B cell (primary cell): ENCODE data around the gene ZDHHC11. TPM values are rescaled to one million over a fixed set of nuclear protein-coding genes. Genes with fewer than 3 reads are reported as not detected.
"Not testable (repeated sequence)": the region's sequence is repeated elsewhere in the genome, so short reads cannot be mapped to it uniquely, and the experiment has no call there.

Experiments
- ATAC-seq: fragments of 200-7000 bp; cut with Tn5 transposase; one replicate; pipeline ENCODE4 v1.10.0; 2021; ENCODE audit warnings: low read depth, mild to moderate bottlenecking, moderate number of reproducible peaks, moderate library complexity
- CTCF ChIA-PET: fragments of 350-600 bp; sonication (Branson Sonifier 250); formaldehyde crosslinking; loops from one replicate; lab custom pipeline; 2021; ENCODE audit warnings: antibody characterized with exemption, inconsistent platforms; lab: Charles Lee
- POLR2A ChIA-PET: fragments of 350-600 bp; sonication (Branson Sonifier 250); formaldehyde crosslinking; loops from one replicate; lab custom pipeline; 2021; ENCODE audit warnings: antibody characterized with exemption; lab: Charles Lee
- DNase-seq: peaks from one replicate; pipeline ENCODE4 v3.0.0; 2013
- H2AFZ ChIP-seq: 2 replicates; pipeline ENCODE4 v1.6.1; 2012; ENCODE audit warnings: mild to moderate bottlenecking, low read depth, low read length; ENCODE audit not compliant: insufficient read depth, poor library complexity, severe bottlenecking
- H3K27ac ChIP-seq, 2 donors: 1 replicate in 1 of 2; 2 replicates in 1 of 2; pipeline ENCODE4 v1.5.1; 2012 to 2013; ENCODE audit warnings: low read length in 2 of 2, mild to moderate bottlenecking in 2 of 2, moderate library complexity in 1 of 2
- H3K27me3 ChIP-seq, 4 experiments: fragments of 200-600 bp in 1 of 4; sonication (generic) in 1 of 4; replicated peaks in 1 of 4; 1 replicate in 2 of 4; 2 replicates in 2 of 4; pipeline versions ENCODE4 v1.6.1 to v1.7.0; 2013 to 2016; ENCODE audit warnings: low read length in 3 of 4, mild to moderate bottlenecking in 2 of 4, mixed read lengths in 1 of 4, moderate library complexity in 1 of 4; ENCODE audit not compliant: insufficient read depth in 4 of 4, control insufficient read depth in 3 of 4; ENCODE audit errors: control extremely low read depth in 1 of 4
- H3K36me3 ChIP-seq, 2 experiments: replicated peaks in 1 of 2; 1 replicate in 1 of 2; 2 replicates in 1 of 2; pipeline versions ENCODE4 v1.6.1 to v1.7.1; 2013; ENCODE audit warnings: low read length in 1 of 2; ENCODE audit not compliant: insufficient read depth in 2 of 2, control insufficient read depth in 1 of 2; ENCODE audit errors: control extremely low read depth in 1 of 2, extremely low read depth in 1 of 2
- H3K4me1 ChIP-seq, 2 donors: fragments of 200-600 bp in 1 of 2; sonication (generic) in 1 of 2; 1 replicate in 1 of 2; 2 replicates in 1 of 2; pipeline versions ENCODE4 v1.5.1 to v1.6.1; 2013 to 2017; ENCODE audit warnings: low read length in 2 of 2; ENCODE audit not compliant: control insufficient read depth in 2 of 2, insufficient read depth in 2 of 2
- H3K4me2 ChIP-seq: replicated peaks from 2 replicates; pipeline ENCODE3; 2012; ENCODE audit warnings: mild to moderate bottlenecking, low read depth, low read length; ENCODE audit not compliant: poor library complexity, severe bottlenecking
- H3K4me3 ChIP-seq, 5 experiments: fragments of 200-600 bp in 1 of 5; sonication (generic) in 1 of 5; 1 replicate in 3 of 5; 2 replicates in 2 of 5; pipeline versions ENCODE4 v1.5.1 to v1.7.0; 2011 to 2016; ENCODE audit warnings: low read length in 4 of 5, mild to moderate bottlenecking in 4 of 5, low read depth in 2 of 5, control low read depth in 1 of 5, moderate library complexity in 1 of 5; ENCODE audit not compliant: insufficient read depth in 1 of 5; ENCODE audit errors: control extremely low read depth in 1 of 5, extremely low read depth in 1 of 5
- H3K79me2 ChIP-seq: fragments of 200-600 bp; sonication (generic); one replicate; pipeline ENCODE4 v1.6.0; 2016; ENCODE audit warnings: low read length; ENCODE audit not compliant: control insufficient read depth, insufficient read depth
- H3K9ac ChIP-seq: fragments of 200-600 bp; sonication (generic); 2 replicates; pipeline ENCODE4 v1.6.1; 2017; ENCODE audit warnings: mild to moderate bottlenecking, low read length, moderate library complexity
- H3K9me3 ChIP-seq, 3 donors: one replicate each; pipeline versions ENCODE4 v1.6.1 to v1.7.1; 2013; ENCODE audit warnings: low read length in 2 of 3; ENCODE audit not compliant: control insufficient read depth in 2 of 3, insufficient read depth in 1 of 3; ENCODE audit errors: control extremely low read depth in 1 of 3
- H4K20me1 ChIP-seq: 2 replicates; pipeline ENCODE4 v1.6.0; 2012; ENCODE audit warnings: mild to moderate bottlenecking, low read length; ENCODE audit not compliant: insufficient read depth, control insufficient read depth, poor library complexity, severe bottlenecking
- H3K27ac Mint-ChIP-seq: one replicate; pipeline ENCODE4 v1.8.0; 2021; ENCODE audit warnings: mixed read lengths
- H3K27me3 Mint-ChIP-seq: one replicate; pipeline ENCODE4 v1.8.0; 2021; ENCODE audit warnings: mixed read lengths
- H3K4me1 Mint-ChIP-seq: one replicate; pipeline ENCODE4 v1.8.0; 2021; ENCODE audit warnings: mixed read lengths
- H3K4me3 Mint-ChIP-seq: one replicate; pipeline ENCODE4 v1.8.0; 2021; ENCODE audit warnings: mixed read lengths
- H3K9me3 Mint-ChIP-seq: one replicate; pipeline ENCODE4 v1.8.0; 2022; ENCODE audit warnings: mixed read lengths; ENCODE audit not compliant: insufficient read depth
- WGBS: methylation state at CpG from one replicate; pipeline ENCODE4 v1.1.5; 2013; ENCODE audit warnings: missing lambda C conversion rate; ENCODE audit not compliant: insufficient coverage; 5-methylcytosine and 5-hydroxymethylcytosine counted together
- intact Hi-C: fragments of 100-400 bp; cut with micrococcal nuclease; formaldehyde crosslinking; loops from one replicate; pipeline ENCODE4 v1.10.0; 2022
- polyA plus RNA-seq: library from polyadenylated mRNA; depleted of rRNA; stranded (reverse); fragments of >200 nt; gene quantifications from 2 replicates; pipeline ENCODE4 v1.2.3, GENCODE V29; 2012
- total RNA-seq, 2 donors: library from RNA; stranded (reverse); fragments of 120-200 nt in 1 of 2; gene quantifications; 1 replicate in 1 of 2; 2 replicates in 1 of 2; pipeline versions ENCODE4 v1.2.3 to v1.2.4, GENCODE V29; 2013 to 2022

The ZDHHC11 gene
- total and polyA plus RNA-seq, 2 donors (not counting 1 experiment from before 2014, with no cell fraction given): 0.69 to 3.0 TPM

DNA sequence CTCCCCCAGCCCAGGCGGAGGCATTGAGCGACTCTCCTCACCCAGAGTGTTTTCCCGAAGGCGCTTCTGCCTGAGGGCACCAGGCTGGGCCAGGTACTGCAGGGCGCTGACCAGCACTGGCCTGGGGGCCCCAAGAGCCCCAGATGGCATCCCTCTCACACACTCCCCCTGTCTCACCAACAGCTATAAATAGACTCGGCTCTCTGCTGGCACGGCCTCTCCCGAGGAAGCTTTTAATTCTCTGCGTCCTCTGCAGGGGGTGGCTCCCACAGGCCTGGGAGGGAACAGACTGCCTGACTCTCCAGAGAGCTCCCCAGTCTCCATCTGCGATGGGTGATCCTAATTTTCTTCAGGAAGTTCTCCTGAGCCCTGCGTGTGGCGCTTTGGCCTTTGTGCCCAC is 68.4 kb downstream of the ZDHHC11 start:
- H3K36me3 ChIP-seq, POLR2A ChIA-PET, H3K27ac Mint-ChIP-seq, H2AFZ ChIP-seq, H3K4me2 ChIP-seq, CTCF ChIA-PET, H3K9me3 ChIP-seq, H3K4me1 Mint-ChIP-seq, H3K9me3 Mint-ChIP-seq, intact Hi-C loops, DNase-seq, H3K27ac ChIP-seq, H4K20me1 ChIP-seq, H3K79me2 ChIP-seq, H3K9ac ChIP-seq, H3K27me3 Mint-ChIP-seq, ATAC-seq, H3K4me3 Mint-ChIP-seq, H3K4me3 ChIP-seq: not testable (repeated sequence)
- no CpG with 5 or more reads among the region's 12 CpGs for WGBS
- peaks cover 0 to 11% (median 4%) of the 10 kb centered on the region in 4 experiments for H3K27me3 ChIP-seq
- H3K4me1 ChIP-seq: peaks cover 12 to 15% of the 10 kb centered on the region in 2 donors

DNA sequence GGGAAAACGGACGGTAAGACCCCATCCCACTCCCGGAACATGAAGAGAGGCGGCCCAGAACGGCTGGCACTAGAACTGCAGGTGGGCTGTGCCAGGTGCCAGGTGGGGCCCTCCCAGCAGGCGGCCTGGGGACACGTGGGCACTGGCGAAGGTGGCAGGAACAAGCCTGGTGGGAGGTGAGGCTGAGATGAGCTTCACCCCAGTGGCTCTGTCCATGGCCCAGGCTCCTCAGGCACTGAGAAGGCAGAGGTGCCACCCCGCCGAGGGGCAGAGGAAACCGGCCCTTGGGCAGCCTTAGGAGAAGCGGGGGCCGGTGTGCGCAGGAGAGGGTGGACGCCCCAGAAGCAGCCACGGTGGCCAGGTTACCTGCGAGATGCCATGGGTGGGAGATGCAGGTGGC is 70.2 kb downstream of the ZDHHC11 start:
- 86% methylated on average over 11 of the region's 17 CpGs for WGBS
- H3K4me2 ChIP-seq, H3K27ac Mint-ChIP-seq, DNase-seq, H4K20me1 ChIP-seq, H3K4me3 Mint-ChIP-seq, H3K9me3 Mint-ChIP-seq, intact Hi-C loops, ATAC-seq, CTCF ChIA-PET, H2AFZ ChIP-seq, H3K27ac ChIP-seq, H3K9me3 ChIP-seq, H3K4me3 ChIP-seq, H3K36me3 ChIP-seq, H3K9ac ChIP-seq, H3K79me2 ChIP-seq, H3K27me3 Mint-ChIP-seq, H3K4me1 Mint-ChIP-seq, POLR2A ChIA-PET: not testable (repeated sequence)
- H3K4me1 ChIP-seq: peaks cover 12 to 14% of the 10 kb centered on the region in 2 donors
- H3K27me3 ChIP-seq: peaks cover 0 to 11% (median 4%) of the 10 kb centered on the region in 4 experiments

GRCh38 chr5:778967-779366 is 71.8 kb downstream of the ZDHHC11 start:
- H2AFZ ChIP-seq, H3K27ac ChIP-seq, POLR2A ChIA-PET, H3K9me3 Mint-ChIP-seq, intact Hi-C loops, H3K79me2 ChIP-seq, H3K4me1 ChIP-seq, ATAC-seq, H3K4me2 ChIP-seq, H3K4me1 Mint-ChIP-seq, H4K20me1 ChIP-seq, CTCF ChIA-PET, H3K27ac Mint-ChIP-seq, H3K27me3 ChIP-seq, H3K4me3 ChIP-seq, H3K9ac ChIP-seq, H3K9me3 ChIP-seq, H3K36me3 ChIP-seq, DNase-seq, H3K4me3 Mint-ChIP-seq, H3K27me3 Mint-ChIP-seq: not testable (repeated sequence)
- WGBS: 80% methylated on average over 1 of the region's 9 CpGs

DNA sequence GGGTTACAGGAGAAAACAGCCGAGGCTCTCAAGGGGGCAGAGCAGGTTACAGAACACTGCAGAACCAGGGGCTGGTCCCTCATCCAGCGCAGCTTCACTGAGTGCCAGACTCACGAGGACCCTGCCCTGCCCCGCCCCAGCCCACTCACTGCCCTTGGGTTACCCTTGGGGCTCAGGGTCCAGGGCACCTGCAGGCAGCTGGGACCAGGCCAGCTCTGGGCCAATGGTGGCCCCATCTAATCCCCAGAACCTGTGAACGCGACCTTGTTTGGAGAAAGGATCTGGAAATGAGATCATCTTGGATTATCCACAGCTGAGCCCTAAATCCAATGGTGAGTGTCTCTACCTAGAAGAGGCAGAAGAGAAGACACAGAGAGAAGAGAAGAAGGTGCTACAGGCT is 72.4 kb downstream of the ZDHHC11 start:
- ATAC-seq, H3K27me3 Mint-ChIP-seq, POLR2A ChIA-PET, H3K4me1 Mint-ChIP-seq, H2AFZ ChIP-seq, H3K9ac ChIP-seq, DNase-seq, H3K4me2 ChIP-seq, intact Hi-C loops, H3K9me3 ChIP-seq, H3K4me1 ChIP-seq, H3K79me2 ChIP-seq, H3K4me3 Mint-ChIP-seq, CTCF ChIA-PET, H3K27me3 ChIP-seq, H3K36me3 ChIP-seq, H3K27ac ChIP-seq, H3K27ac Mint-ChIP-seq, H3K9me3 Mint-ChIP-seq, H4K20me1 ChIP-seq, H3K4me3 ChIP-seq: not testable (repeated sequence)
- WGBS: no CpG with 5 or more reads among the region's 6 CpGs
